Measurements from ENCODE around the gene CHST7. TPM values are rescaled to one million over a fixed set of nuclear protein-coding genes. Genes with fewer than 3 reads are reported as not detected.
"Not testable (repeated sequence)": the region's sequence is repeated elsewhere in the genome, so short reads cannot be mapped to it uniquely, and the experiment has no call there.

Gene CHST7
- total and polyA plus RNA-seq, 10 of the 15 experiments (the other 5 are each of a cell fraction or from before 2014, with no cell fraction given): 0.58 to 11.0 (median 5.4) TPM

- 60% methylated on average over 2 of the region's 2 CpGs for WGBS (ENCODE audit: insufficient coverage, insufficient replicate concordance, low lambda C conversion rate, missing lambda C conversion rate)
- no peaks in the 10 kb centered on the region for H3K27me3 ChIP-seq (replicated peaks in 1 of 2; ENCODE audit: control insufficient read depth in 2 of 2, insufficient read depth in 2 of 2, low read length in 1 of 2)
- CTCF ChIA-PET: no interaction called here
- intact Hi-C loops (cut with micrococcal nuclease; ENCODE audit: unreplicated experiment) (no loop called here), in situ Hi-C loops (cut with MboI) (no loop called here)
- no peak for DNase-seq (ENCODE audit: low read depth, low spot score)
- no peak for ATAC-seq
- H3K4me1 ChIP-seq (ENCODE audit: control insufficient read depth, insufficient read depth, low read length): peaks cover 4% of the 10 kb centered on the region; the same call in 1 of the 2 replicates
- H3K36me3 ChIP-seq (ENCODE audit: control insufficient read depth in 2 of 2, insufficient read depth in 2 of 2, low read length in 1 of 2): peaks cover 0 to 4% of the 10 kb centered on the region in 2 experiments; a peak in 2 of 4 replicates
- H3K4me2 ChIP-seq (ENCODE audit: control insufficient read depth, insufficient read depth): no peak overlapping the region
- no peaks in the 10 kb centered on the region for H4K20me1 ChIP-seq (ENCODE audit: control insufficient read depth, insufficient read depth)
- no peak overlapping the region for H3K4me3 ChIP-seq
- no peak for TF ChIP-seq TCF7 (IDR thresholded peaks at IDR 0.05; ENCODE audit: borderline replicate concordance)
- TF ChIP-seq SPI1 (IDR thresholded peaks at IDR 0.05; ENCODE audit: borderline replicate concordance, insufficient read depth, low read depth, low read length): peak; percentile 60; the same call in 1 of the 2 replicates
- TF ChIP-seq GATAD2B (conservative IDR thresholded peaks at IDR 0.05; ENCODE audit: low read depth): no peak
- H3K9me3 ChIP-seq (replicated peaks; ENCODE audit: control insufficient read depth, insufficient read depth, low read length): no peaks in the 10 kb centered on the region; the same call in 2 of the 3 replicates
- H3K79me2 ChIP-seq (ENCODE audit: control insufficient read depth, insufficient read depth, low read length): peaks cover 26% of the 10 kb centered on the region
- RAD21 ChIA-PET (ENCODE audit: unreplicated experiment): no interaction called here
- BruUV-seq (replicated peaks): no TSS peak
- POLR2A ChIA-PET: no interaction called here
- no peak overlapping the region for H3K9ac ChIP-seq (ENCODE audit: control insufficient read depth, insufficient read depth, low read length)
- SMC1A ChIA-PET (ENCODE audit: uncharacterized antibody, unreplicated experiment): interaction anchor here (1.1 to 1.5 kb wide), 3 partner anchors 17 to 217 kb away, joined by 3 read pairs; no protein-coding TSS in a partner anchor
- no peak overlapping the region for H3K27ac ChIP-seq (ENCODE audit: control insufficient read depth, insufficient read depth)
- no peak overlapping the region for H2AFZ ChIP-seq (ENCODE audit: control insufficient read depth, low read depth, low read length)
- FAIRE-seq: no peak
Observed at GRCh38 chrX:46543441-46543840, 30.1 kb upstream of the CHST7 start.

- peak overlapping the region; percentile 75; the same call in 1 of the 2 replicates for H3K4me3 ChIP-seq
Observed at GRCh38 chrX:46544527-46544926, 29.0 kb upstream of the CHST7 start.

More at GRCh38 chrX:46544527-46544926, 29.0 kb upstream of the CHST7 start:
- peaks cover 27% of the 10 kb centered on the region for H3K79me2 ChIP-seq (ENCODE audit: control insufficient read depth, insufficient read depth, low read length)
- peak; percentile 62; the same call in 1 of the 2 replicates for TF ChIP-seq ZNF24 (IDR thresholded peaks at IDR 0.05)
- peak overlapping the region; percentile 59 for H3K4me2 ChIP-seq (ENCODE audit: control insufficient read depth, insufficient read depth)
- FAIRE-seq (peak; percentile 95), ATAC-seq (peak; percentile 19)
- peak overlapping the region; percentile 51 for H2AFZ ChIP-seq (ENCODE audit: control insufficient read depth, low read depth, low read length)
- H3K4me1 ChIP-seq (ENCODE audit: control insufficient read depth, insufficient read depth, low read length); H3K36me3 ChIP-seq (ENCODE audit: control insufficient read depth in 2 of 2, insufficient read depth in 2 of 2, low read length in 1 of 2); POLR2A ChIA-PET; in situ Hi-C loops (cut with MboI); H4K20me1 ChIP-seq (ENCODE audit: control insufficient read depth, insufficient read depth); DNase-seq (ENCODE audit: low read depth, low spot score); CTCF ChIA-PET; RAD21 ChIA-PET (ENCODE audit: unreplicated experiment); H3K27me3 ChIP-seq (replicated peaks in 1 of 2; ENCODE audit: control insufficient read depth in 2 of 2, insufficient read depth in 2 of 2, low read length in 1 of 2); intact Hi-C loops (cut with micrococcal nuclease; ENCODE audit: unreplicated experiment); H3K9me3 ChIP-seq (replicated peaks; ENCODE audit: control insufficient read depth, insufficient read depth, low read length): not testable (repeated sequence)
- H3K27ac ChIP-seq (ENCODE audit: control insufficient read depth, insufficient read depth): peak overlapping the region; percentile 86
- SMC1A ChIA-PET (ENCODE audit: uncharacterized antibody, unreplicated experiment): interaction anchor here (0.9 to 1.5 kb wide), 3 partner anchors 18 to 27 kb away, joined by 3 read pairs; no protein-coding TSS in a partner anchor
- H3K9ac ChIP-seq (ENCODE audit: control insufficient read depth, insufficient read depth, low read length): peak overlapping the region; percentile 96
- BruUV-seq (replicated peaks): TSS peak; percentile 86
- WGBS (ENCODE audit: insufficient coverage, insufficient replicate concordance, low lambda C conversion rate, missing lambda C conversion rate): 32% methylated on average over 7 of the region's 7 CpGs

Measured in GM12878 (cell line).